ENCODE measurements around the gene CSTF1.
"Not testable (repeated sequence)": the region's sequence is repeated elsewhere in the genome, so short reads cannot be mapped to it uniquely, and the experiment has no call there.

Gene CSTF1

DNA sequence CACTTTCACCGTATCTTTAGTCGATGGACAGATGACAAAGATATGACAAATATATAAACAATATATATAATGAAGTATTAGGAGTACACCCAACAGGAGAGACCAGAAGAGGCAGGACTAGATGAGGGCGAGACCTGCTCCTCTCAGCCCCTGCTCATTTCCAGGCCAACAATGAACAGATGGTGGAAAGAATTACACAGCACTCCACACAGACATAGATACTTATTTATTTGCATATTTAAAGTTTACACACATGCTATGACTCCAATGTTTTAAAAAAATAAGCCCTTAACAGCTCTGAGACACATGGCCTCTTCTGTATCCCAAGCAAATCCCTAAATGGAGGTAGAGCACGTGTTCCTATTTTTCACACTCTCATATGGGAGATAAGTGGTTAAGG lies 23.3 kb upstream of the CSTF1 start:
- DNase-seq (ENCODE audit: low spot score) = no peak

- no peak for DNase-seq (ENCODE audit: low spot score)
These were observed 20.5 kb upstream of the CSTF1 start for GRCh38 chr20:56371977-56372376.

- DNase-seq (ENCODE audit: low spot score) = no peak
These were observed 19.6 kb upstream of the CSTF1 start for GRCh38 chr20:56372850-56373249.

DNA sequence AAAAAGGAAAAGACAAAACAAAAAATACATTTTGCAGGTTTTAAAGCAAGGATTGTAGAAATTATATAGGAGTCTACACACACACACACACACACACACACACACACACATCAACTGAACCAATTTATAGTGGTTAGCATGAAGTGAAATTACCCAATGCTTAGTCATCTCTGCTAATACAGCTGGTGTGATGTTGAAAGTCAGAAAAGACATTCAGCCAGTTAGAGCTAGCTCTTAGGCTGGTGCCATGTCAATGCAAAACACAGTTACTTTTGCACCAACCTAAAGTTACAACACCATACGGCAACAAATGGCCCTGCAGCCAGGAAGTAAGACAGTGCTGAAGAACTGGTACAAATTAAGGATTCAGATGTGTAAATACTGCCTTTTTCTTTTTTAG lies 18.5 kb upstream of the CSTF1 start:
- peak; percentile 22 for DNase-seq (ENCODE audit: low spot score)

DNA sequence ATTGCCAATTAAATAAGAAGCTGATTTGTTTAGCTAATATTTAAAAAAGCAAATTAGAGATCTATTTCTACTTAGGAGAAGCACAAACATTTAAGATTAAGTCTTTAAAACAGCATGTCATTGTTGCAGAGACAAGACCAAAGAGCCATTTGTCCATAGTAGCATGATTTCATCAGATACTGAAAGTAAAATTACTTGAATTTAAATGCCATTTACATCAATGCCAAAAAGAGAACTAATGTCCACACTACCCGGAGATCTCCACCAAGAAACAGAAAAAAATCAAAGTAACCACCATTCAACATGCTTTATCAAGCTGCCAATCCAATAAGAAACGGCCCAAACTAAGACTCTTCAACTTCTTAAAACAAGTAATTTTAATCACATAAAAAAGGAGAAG lies 16.1 kb upstream of the CSTF1 start:
- DNase-seq (ENCODE audit: low spot score) = no peak

DNA sequence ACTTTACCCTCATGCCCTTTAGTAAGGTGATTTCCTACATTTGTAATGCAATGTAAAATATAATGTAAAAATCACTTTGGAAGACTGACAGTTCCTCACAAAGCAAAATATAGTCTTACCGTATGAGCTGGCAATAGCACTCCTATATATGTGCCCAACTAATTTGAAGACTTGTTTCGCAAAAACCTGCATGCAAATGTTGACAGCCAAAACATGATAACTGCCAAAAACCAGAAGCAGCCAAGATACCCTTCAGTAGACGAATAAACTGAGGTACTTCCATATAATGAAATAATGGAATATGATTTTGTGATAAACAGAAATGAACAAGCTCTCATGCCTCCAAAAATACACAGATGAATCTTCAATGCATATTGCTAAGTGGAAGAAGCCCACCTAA lies 14.1 kb upstream of the CSTF1 start:
- no peak for DNase-seq (ENCODE audit: low spot score)

DNA sequence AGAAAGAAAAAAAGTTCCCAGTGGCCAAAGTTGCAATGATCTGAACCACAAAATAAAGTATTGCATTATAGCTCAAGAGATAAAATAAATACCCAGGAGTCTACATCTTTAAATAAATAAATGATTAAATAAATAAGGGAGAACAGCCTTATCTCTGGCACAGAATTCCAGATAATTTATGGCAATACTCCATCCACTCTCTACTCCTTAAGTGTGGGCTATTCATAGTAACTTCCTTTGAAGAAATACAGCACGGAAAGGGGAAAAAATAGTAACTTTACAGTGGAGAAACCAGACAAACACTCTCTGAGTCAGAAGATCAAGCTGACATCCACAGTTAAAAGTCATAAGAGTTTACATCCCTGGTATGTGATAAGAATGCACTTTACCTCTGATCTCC lies 12.1 kb upstream of the CSTF1 start:
- no peak for DNase-seq (ENCODE audit: low spot score)

DNA sequence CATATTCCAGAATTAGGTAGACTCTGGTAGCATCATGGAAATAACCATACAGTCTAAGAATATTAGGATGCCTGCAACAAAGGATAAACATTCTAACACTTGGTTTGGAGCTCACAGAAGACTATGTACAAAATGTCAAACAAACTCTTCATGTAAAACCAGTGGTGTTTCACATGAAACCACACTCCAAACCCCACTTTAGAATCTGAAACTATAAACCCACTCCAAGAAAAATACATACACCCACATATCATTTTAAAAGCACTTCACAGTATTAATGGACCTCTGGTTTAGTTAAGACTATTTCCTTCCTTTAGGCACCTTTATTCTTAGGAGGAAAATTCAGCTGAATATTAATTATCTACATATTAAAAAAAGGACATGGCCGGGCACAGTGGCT lies 10.9 kb upstream of the CSTF1 start:
- no peak for DNase-seq (ENCODE audit: low spot score)

DNA sequence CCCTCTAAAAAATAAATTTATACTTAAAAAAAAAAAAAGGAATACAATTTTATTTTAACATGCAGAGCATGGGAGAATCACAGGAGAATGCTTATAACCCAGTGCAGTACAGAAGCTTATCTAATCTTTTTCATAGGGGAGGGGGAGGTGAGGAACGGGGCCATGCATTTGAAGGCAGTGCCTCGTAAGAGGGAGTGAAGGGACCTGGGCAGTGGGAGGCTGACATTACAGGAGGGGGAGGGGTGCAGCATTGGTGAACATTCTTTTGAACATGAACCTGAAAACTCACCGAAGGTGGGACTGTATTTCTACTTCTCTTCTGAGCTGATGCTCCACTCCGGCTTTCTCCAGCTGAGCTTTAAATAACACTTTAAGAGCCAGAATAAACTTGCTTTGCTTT lies 9.7 kb upstream of the CSTF1 start:
- no peak for DNase-seq (ENCODE audit: low spot score)

DNA sequence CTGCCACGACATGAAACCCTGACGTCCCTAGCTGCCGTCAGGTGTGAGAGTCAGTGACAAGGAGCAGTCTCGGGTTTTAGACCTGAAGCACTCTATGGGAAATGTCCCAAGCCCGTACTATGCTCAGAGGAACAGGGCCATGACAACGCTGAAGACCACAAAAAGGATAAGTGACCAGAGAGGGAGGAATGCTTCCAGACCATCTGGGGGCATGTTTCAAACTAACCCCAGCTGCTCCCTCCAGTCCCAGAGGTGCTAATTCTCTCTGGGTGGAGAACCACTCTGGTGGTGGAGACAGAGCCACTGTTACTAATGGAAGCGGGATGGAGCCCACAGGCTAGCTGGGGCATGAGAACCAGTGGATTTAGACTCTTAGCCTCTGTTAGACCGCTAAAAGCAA lies 9.1 kb upstream of the CSTF1 start:
- no peak for DNase-seq (ENCODE audit: low spot score)

- no peak for DNase-seq (ENCODE audit: low spot score)
These were observed 7.3 kb upstream of the CSTF1 start for GRCh38 chr20:56385130-56385529.

DNA sequence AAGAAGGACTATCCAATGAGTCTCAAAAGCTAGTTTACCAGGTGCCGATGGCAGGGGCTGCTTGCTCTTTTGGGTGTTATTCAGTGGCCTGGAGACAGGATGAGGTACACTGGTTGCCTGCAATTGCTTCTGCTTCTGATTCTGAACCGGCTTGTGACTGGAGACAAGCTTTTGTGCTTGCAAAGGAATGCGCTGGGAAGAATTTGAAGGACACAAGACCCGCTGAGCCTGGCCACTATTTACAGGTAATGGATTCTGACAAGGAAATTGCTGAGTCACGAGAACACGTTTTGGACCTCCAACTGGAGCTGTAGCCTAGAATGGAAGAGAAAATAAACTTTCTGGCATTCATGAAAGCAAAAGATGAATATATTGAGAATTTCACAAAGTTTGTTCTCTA lies 6.2 kb upstream of the CSTF1 start:
- no peak for DNase-seq (ENCODE audit: low spot score)

DNA sequence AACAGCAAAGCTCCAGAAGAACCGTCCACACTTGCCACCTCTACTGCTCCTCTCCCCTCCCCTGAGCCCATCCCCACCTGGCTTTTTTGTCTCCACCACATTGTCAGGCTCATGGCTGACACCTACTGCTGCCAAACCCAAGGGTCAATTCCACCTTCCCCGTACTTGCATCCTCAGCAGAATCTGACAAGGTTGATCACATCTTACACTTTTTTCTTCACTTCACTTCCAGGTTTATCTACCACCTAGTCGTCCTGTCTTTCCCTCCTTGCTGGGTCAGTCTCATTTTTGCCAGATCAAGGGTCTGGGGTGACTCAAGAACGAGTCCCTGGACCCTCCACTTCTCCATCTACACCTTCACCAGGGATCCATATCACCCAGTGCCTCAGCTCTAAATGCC lies 3.6 kb upstream of the CSTF1 start:
- no peak for DNase-seq (ENCODE audit: low spot score)

GRCh38 chr20:56389807-56390206 lies 2.6 kb upstream of the CSTF1 start:
- DNase-seq (ENCODE audit: low spot score) = no peak

GRCh38 chr20:56390396-56390795 lies 2.0 kb upstream of the CSTF1 start:
- DNase-seq (ENCODE audit: low spot score) = not testable (repeated sequence)

DNA sequence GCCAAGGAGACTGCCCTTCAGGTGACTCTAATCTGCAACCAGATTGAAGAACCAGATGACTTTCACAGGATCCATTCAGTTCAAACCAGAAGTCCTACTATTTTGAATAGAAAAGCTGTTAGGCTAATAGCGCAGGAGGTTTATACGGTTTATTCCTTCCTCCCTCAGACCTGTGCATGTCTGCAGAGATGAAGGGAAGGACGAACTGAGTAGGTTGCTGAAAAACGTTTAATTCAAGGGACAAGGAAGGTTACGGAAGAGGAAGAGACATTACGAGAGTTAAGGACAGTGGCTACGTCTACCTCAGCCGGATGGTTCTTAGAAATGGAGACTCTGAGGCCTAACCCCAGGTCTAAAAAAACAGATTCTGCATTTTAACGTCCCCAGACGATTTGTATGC lies 1.4 kb upstream of the CSTF1 start:
- DNase-seq (ENCODE audit: low spot score) = no peak

DNA sequence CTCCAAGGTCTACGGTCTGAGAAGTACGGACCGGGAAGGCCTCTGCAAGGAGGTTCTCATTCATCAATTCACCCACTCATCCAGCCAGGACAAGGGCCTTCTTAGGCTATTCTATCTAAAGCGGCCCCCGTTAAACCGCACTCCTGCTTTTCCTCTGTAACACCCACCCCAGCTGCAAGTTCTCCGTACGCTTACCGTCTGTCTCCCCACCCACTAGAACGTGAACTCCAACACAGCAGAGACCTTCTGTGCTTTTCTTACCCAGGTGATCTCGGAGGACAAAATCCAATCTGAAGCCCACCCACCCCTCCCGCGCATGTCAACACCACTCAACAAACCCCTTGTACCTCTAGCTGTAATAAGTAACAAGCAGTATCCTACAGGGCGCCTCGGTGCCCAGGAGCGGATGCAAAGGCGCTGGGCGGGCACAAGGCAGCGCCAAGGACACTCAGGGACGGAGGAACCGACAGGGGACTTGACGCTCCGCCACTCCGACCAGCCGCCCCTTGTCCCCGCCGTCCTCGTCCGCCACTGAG lies 781 bp upstream of the CSTF1 start:
- no peak for DNase-seq (ENCODE audit: low spot score)

DNA sequence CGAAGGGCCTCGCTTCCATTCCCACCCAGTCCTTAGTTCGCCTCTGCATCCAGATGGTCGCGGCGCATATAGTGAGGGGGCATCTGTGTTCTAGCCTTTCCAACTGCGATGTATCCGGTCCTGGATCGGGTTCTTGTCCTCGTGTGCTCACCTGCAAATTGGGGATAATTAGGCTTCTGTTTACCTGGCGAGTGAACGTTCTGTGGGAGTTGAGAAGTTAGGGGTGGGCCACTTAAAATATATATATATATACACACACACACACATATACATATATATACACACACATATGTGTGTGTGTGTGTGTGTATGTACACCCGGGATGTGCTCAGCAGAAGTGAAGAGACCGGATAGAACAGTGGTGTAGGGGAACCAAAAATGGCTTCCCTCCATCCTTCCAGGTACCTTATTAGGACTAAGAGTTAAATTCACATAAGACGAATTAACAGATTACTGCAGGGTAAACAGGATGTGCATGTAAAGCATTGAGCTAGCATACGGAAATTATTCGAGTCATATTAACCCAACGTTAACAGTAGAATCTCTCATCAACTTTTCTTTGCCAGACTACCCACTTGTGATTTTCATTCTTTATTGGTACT lies 537 bp downstream of the CSTF1 start:
- no peak for DNase-seq (ENCODE audit: low spot score)

- no peak for DNase-seq (ENCODE audit: low spot score)
These were observed 1.2 kb downstream of the CSTF1 start for GRCh38 chr20:56393653-56394052.

DNA sequence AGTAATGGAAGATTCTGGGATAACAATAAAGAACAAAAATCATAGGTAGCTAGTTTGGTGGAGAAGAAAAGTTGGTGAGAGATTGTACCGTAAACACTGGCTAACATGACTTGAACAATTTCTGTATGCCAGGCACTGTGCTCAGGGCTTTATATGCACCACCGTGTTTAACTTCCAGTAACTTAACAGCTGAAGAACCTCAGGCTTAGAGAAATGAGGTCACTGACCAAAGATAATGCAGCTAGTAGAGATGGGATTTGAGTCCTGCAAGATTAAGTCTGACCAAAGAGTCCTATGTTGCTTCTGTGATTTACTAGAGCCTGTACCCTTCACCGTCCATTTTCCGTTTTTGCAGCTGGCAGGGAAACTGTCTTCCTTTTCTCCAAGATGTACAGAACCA lies 2.7 kb downstream of the CSTF1 start:
- DNase-seq (ENCODE audit: low spot score) = no peak

DNA sequence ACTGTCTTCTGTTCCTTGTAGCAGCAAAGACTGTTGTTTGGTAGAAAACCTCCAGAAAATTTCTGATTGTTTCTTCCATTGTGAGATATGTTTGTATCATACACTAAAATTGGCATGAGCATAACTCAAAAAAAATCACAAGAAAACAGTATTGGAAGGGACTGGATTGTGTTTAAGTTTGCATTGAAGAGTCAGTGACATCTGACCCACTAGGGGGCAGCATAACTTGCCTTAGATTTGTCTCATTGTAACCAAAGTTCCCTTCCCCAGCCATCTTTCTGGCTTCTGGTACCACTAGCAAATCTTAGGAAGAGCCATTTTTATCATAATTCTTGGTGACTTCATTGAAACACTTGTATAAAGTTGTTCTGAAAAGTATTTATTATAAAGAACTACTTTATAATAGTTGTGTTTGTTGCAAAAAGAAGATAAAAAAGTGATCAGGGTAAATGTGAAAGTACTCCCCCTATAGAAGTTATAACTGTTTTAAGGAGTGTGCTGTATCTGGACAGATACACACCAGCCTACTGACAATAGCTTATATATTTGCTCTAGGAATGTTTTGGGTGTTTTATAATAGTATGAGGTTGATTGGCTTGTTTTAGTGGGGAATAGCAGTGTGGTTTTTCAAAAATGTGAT lies 7.7 kb downstream of the CSTF1 start:
- DNase-seq (ENCODE audit: low spot score) = peak; percentile 85

DNA sequence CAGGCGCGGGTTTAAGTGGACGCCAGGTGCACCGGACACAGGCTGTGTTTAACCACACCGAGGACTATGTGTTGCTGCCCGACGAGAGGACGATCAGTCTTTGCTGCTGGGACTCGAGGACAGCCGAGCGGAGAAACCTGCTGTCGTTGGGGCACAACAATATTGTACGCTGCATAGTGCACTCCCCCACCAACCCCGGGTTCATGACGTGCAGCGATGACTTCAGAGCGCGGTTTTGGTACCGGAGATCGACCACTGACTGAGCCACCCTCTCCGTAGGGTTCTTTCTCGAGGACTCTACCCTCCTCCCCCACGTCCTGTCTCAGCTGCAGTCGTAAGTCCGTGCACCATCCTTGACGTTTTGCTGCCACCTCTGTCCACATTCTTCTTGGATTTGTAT lies 11.0 kb downstream of the CSTF1 start:
- no peak for DNase-seq (ENCODE audit: low spot score)

- DNase-seq (ENCODE audit: low spot score) = not testable (repeated sequence)
These were observed 12.9 kb downstream of the CSTF1 start for GRCh38 chr20:56405356-56405755.

DNA sequence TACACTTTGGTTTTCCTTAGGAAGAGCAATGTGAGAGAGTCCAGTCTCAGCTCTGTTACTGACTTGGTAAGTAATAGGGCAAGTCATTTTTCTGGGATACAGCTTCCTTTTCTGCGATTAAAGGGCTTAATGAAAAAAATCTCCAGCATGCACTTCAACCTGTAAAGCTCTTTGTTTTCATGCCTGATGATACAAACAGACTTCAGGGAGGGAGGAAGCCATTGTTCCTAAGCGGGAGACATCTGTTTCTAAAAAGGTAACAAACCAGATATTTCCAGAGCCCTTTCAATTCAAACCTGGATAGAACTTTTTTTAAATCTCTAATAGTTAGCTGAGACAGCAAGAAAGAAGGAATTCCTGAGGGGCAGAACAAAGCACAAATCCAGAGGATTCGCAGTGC lies 14.5 kb downstream of the CSTF1 start:
- no peak for DNase-seq (ENCODE audit: low spot score)

Data from hematopoietic multipotent progenitor cell treated with erythropoietin and hydrocortisone succinate and interleukin-3 and kit ligand, for 17 days (in vitro differentiated cells).